HL-60/S4 treated with retinoic acid at 250 ng/mL for 4 days and 3 days (cell line): ENCODE results near the gene DAB1.

ENCODE experiments used
- in situ Hi-C: fragments of 300-500 bp; cut with MboI; formaldehyde crosslinking; loops from 2 replicates; pipeline ENCODE4 v1.7.0; 2022; ENCODE audit warnings: low sequenced_read_pairs

Gene DAB1

GRCh38 chr1:57423656-57424211 is at the start of gene DAB1:
Gene DAB1, minus strand, starts transcription at chr1:57424060. Its CDS starts 133,030 bp downstream, at chr1:57291030.
- in situ Hi-C loops, result no loop called here

GRCh38 chr1:57473448-57473847 is 49.6 kb upstream of the DAB1 start:
- in situ Hi-C loops, result no loop called here

- in situ Hi-C loops, result no loop called here
Observed at GRCh38 chr1:57471995-57472394, 48.1 kb upstream of the DAB1 start.

GRCh38 chr1:57470036-57470435 is 46.2 kb upstream of the DAB1 start:
- in situ Hi-C loops, result no loop called here

- in situ Hi-C loops, result no loop called here
Observed at GRCh38 chr1:57468641-57469523, 45.0 kb upstream of the DAB1 start.

- in situ Hi-C loops, result no loop called here
Observed at GRCh38 chr1:57467830-57468229, 44.0 kb upstream of the DAB1 start.

GRCh38 chr1:57464756-57465155 is 40.9 kb upstream of the DAB1 start:
- in situ Hi-C loops, result no loop called here

GRCh38 chr1:57463343-57463742 is 39.5 kb upstream of the DAB1 start:
- in situ Hi-C loops, result no loop called here

GRCh38 chr1:57461405-57461804 is 37.5 kb upstream of the DAB1 start:
- in situ Hi-C loops, result no loop called here

- in situ Hi-C loops, result no loop called here
Observed at GRCh38 chr1:57451516-57451915, 27.7 kb upstream of the DAB1 start.

- in situ Hi-C loops, result no loop called here
Observed at GRCh38 chr1:57450981-57451380, 27.1 kb upstream of the DAB1 start.

GRCh38 chr1:57447551-57447950 is 23.7 kb upstream of the DAB1 start:
- in situ Hi-C loops, result no loop called here

- in situ Hi-C loops, result no loop called here
Observed at GRCh38 chr1:57443004-57443403, 19.1 kb upstream of the DAB1 start.

GRCh38 chr1:57440096-57440495 is 16.2 kb upstream of the DAB1 start:
- in situ Hi-C loops, result no loop called here

- in situ Hi-C loops, result no loop called here
Observed at GRCh38 chr1:57431400-57431799, 7.5 kb upstream of the DAB1 start.

- in situ Hi-C loops, result no loop called here
Observed at GRCh38 chr1:57424231-57425027, 569 bp upstream of the DAB1 start.

- in situ Hi-C loops, result no loop called here
Observed at GRCh38 chr1:57423135-57423655, 665 bp downstream of the DAB1 start.

GRCh38 chr1:57422271-57423134 is 1.4 kb downstream of the DAB1 start:
- in situ Hi-C loops, result no loop called here

GRCh38 chr1:57421806-57422205 is 2.1 kb downstream of the DAB1 start:
- in situ Hi-C loops, result no loop called here

- in situ Hi-C loops, result no loop called here
Observed at GRCh38 chr1:57420981-57421785, 2.7 kb downstream of the DAB1 start.
